Skin of body (tissue), 2 donors: ENCODE measurements around the gene ARMC9. TPM values are rescaled to one million over a fixed set of nuclear protein-coding genes. Genes with fewer than 3 reads are reported as not detected.

Experiments
- DNase-seq: peaks from one replicate; lab custom pipeline; 2025; lab: John Stamatoyannopoulos, UW
- total RNA-seq: library from RNA; depleted of rRNA; stranded (reverse); fragments of >200 nt; gene quantifications from one replicate; pipeline ENCODE4 v1.2.3, GENCODE V29; 2014

The ARMC9 gene
- total RNA-seq, 1 donor from 2014 or later = 8.8 TPM

DNA sequence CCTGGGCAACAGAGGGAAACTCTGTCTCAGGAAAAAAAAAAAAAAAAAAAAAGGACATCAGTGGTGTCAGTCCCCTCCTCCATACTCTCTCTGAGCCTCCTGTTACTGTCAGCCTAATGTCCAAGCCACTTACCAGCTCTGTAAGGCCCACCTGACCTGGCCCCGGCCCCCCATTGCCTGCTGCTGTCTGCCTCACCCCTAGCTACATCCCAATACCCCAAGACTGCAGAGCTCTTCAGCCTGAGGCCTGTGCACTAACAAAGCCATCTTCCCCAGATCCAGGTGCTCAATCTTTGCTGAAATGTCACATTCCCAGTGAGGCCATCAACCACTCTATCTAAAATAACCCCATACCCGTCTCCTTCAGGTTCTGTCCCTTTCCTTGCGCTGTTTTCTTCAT is 5.7 kb downstream of the ARMC9 start:
- DNase-seq = no peak

GRCh38 chr2:231204581-231204980 is 6.2 kb downstream of the ARMC9 start:
- no peak for DNase-seq

GRCh38 chr2:231207734-231208133 is 9.3 kb downstream of the ARMC9 start:
- DNase-seq = no peak

DNA sequence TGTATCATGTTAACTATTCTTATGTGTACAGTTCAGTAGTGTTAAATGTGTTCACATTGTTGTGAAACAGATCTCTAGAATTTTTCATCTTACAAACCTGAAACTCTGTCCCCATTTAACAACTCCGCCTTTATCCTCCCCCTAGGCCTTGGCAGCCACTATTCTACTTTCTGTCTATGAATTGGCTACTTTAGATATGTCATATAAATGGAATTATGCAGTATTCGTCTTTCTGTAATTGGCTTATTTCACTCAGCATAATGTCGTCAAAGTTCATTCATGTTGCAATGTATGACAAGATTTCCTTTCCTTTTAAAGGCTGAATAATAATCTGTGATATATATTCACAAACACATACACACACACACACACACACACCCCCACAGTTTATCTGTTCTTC is 12.4 kb downstream of the ARMC9 start:
- no peak for DNase-seq

GRCh38 chr2:231211486-231211885 is 13.1 kb downstream of the ARMC9 start:
- peak; percentile 64 for DNase-seq

DNA sequence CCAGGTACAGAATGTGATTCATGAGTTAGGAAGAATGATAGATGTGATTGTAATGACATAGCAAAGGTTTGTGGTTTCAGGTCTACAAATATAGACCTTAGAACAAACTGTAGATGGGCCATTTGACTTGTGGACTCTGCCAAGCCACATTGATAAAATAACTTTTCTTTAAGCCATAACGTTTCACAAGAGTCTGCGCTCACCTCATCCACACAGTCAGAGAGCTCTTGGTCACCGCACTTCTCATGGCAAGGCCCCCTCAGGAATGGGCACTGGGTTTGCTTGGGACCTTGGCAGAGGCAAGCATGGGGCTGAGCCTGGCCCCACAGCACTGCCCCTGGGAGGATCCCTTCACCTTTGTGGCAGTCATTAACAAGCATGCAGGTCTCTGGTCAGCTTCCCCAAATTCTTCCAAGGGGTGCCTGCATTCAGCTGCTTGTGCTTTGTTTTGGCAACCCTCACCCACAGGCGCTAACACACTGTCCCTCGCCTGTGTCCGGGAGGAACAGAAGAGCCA is 14.0 kb downstream of the ARMC9 start:
- no peak for DNase-seq

DNA sequence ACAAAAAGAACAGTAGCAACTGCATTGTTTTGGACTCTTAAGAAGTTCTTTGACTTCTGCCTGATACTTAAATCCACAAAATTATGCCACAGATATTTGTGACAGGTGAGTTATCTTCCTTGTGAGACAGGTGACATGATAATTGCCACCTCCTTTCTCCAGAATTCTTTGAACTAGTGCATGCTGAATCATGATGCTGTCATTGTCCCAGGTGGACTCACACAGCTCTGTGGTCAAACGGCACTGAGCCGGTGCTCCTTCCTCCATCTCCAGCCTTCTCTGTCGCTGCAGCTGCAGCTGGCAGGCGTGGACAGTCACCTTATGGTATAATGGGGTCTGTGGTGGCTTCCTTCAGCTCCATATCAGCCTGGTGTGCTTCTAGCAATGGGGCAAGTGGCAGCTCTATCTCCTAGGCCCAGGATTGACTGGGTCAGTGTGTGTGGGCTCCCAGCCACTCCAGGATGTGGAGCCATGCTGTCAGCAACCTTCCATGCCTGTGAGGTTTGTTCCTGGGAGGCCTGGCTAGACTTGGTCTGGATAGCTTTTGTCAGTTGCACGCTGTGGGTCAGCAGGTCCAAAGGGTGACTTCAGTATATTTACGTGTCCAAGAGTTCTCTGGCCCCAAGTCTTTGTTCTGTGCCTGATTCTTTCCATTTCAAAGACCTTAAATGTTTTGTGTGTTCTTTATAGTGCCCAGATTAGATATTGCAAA is 15.7 kb downstream of the ARMC9 start:
- DNase-seq = no peak

DNA sequence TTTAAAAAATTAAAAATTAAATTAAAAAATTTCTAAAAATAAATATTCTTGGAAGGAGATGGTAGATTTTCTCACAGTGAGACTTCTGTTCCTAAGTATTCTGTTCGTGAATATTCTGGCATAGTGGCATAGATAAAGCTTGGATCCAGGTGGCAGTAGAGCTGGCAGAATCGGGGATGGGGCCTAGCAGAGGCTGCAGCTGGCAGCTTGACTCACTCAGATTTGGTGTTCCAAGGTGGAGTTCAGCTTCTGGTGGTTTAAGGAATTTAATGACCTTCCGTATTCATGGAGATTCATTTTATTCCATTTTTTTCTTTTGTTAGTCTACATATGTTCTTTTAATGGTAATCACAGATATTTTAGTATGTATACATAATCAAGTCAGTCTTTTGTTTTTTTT is 19.9 kb downstream of the ARMC9 start:
- DNase-seq = no peak

DNA sequence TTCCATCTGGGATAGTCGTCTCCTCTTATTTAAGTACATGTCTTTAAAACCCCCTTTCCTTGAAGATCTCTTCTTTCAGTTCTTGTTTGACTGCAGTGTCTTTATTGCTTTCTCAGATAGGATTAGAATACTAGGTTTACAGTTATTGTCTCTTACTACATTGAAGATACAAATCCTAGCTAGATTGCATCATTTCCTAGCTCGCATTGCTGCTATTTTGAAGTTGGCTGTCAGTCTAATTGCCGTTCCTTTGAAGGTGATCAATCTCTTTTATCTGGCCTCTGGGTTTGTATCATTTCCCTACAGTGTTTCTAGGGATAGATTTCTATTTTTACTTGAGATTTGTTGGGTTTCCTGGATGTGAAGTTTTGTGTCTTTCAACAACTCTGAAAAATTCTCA is 20.9 kb downstream of the ARMC9 start:
- no peak for DNase-seq

DNA sequence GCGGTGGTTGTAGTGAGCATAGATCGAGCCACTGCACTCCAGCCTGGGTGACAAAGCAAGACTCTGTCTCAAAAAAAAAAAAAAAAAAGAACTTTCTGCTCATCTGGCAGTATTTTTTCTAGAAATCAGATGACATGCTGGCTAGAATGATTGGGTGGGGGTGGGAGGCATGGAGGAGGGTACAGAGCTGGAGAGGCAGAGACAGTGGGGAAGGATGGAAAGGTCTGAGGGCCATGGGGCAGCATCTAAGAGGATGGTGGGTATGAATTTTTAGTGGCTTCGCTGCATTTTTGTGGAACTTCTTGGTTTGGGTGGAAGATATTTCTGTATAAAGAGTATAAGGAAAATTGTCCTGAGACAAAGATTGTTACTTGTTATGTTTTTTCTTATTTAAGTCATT is 23.3 kb downstream of the ARMC9 start:
- DNase-seq = no peak

GRCh38 chr2:231222318-231223000 is 24.0 kb downstream of the ARMC9 start:
- peak; percentile 14 for DNase-seq

- DNase-seq = no peak
These were observed 24.6 kb downstream of the ARMC9 start for GRCh38 chr2:231223001-231223375.

DNA sequence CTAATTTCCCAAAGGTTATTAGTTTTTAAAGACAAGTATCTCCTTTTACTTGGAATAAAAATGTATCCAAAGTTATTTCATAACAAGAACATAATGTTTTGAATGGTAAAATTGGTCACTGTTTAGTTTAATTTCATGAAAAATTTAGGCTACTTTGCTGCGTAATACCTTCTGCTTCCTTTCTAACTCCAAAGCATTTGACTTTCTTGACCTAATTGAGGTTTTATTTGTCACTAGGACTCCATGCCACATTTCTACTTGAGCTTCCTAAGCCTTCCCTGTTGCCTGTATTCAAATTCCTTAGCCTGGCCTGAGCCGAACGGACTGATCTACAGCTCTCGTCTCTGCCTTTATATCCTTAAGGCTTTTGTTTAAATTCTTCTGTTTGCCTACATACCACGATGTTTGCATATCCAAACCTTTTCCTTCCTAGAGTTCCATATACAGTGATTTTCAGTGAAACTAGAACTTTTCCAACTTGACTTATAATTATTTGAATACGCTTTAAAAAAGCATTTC is 25.1 kb downstream of the ARMC9 start:
- DNase-seq = no peak

- peak; percentile 77 for DNase-seq
These were observed 29.1 kb downstream of the ARMC9 start for GRCh38 chr2:231227310-231228162.

DNA sequence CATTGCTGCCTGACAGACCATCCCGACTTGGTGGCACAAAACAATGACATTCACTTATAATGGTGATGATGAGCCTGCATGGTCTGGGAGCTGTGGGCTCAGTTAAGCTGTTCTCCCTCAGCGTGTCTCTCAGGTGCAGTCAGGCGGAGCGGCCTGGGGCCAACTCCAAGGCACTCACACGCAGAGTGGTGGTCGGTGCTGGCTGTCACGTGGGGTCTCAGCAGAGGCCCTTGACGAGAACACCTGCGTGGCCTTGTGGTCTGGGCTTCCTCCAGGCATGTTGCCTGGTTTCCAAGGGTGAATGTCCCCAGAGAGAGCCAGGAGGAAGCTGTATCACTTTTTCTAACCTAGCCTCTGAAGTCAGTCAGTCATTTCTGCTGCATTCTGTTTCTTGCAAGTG is 29.8 kb downstream of the ARMC9 start:
- DNase-seq = no peak

DNA sequence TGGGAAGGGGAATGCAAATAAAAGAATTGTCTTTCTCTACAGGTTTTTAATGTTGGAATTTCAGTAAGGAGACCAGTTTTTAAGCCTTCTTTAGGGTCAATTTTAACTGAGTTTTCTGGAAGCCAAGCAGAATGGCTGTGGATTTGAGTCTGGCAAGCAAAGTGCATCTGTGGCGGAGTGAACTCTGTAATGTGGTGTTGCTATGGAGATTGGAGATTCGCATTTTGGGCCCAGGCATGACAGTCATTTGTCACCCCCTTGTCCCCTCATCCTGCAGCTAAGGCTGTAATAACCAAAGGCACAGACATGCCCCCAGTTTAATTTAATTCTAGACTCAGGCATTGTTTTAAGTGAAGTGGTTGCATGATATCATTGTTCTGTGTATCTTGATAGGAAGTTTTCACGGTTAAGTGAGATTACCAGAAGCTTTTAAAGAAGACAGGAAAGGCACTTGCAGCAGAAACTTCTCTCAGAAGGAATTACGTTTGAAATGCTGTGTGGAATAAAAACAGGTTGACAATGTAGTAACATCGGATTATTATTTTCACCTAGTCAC is 30.6 kb downstream of the ARMC9 start:
- no peak for DNase-seq

DNA sequence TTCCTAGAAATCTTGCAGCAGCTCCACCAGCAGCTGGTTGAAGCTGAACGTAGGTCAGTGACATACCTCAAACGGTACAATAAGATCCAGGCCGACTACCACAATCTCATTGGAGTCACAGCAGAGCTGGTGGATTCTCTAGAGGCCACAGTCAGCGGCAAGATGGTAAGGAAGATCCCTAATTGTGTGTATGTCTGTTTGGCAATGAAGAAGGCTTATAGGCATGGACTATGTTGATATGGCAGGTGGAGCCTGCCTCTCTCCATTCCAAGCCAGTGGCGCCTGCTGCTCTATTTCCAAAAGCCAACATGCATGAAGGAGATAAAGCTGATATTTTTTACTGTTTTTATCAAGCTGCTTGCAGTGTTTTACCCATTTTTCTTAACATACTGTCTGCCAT is 36.8 kb downstream of the ARMC9 start:
- no peak for DNase-seq

GRCh38 chr2:231238689-231239088 is 40.3 kb downstream of the ARMC9 start:
- no peak for DNase-seq

GRCh38 chr2:231239751-231240150 is 41.3 kb downstream of the ARMC9 start:
- no peak for DNase-seq

GRCh38 chr2:231241755-231242507 is 43.5 kb downstream of the ARMC9 start:
- peak; percentile 88 for DNase-seq

GRCh38 chr2:231243866-231244265 is 45.4 kb downstream of the ARMC9 start:
- DNase-seq = no peak
